Hematopoietic multipotent progenitor cell treated with erythropoietin and hydrocortisone succinate and interleukin-3 and kit ligand, for 4 days (in vitro differentiated cells): ENCODE results near the gene HECTD3.
"Not testable (repeated sequence)": the region's sequence is repeated elsewhere in the genome, so short reads cannot be mapped to it uniquely, and the experiment has no call there.

Experiments
- DNase-seq: peaks from one replicate; pipeline ENCODE4 v3.0.0-alpha.2; 2015

HECTD3 gene

GRCh38 chr1:45013551-45014209 is 2.6 kb upstream of the HECTD3 start:
- no peak for DNase-seq

GRCh38 chr1:45012639-45013278 is 1.6 kb upstream of the HECTD3 start:
- DNase-seq: peak; percentile 98

- DNase-seq: peak; percentile 99
These were observed 914 bp upstream of the HECTD3 start, which contains the start of gene UROD for GRCh38 chr1:45011837-45012638. Gene UROD (plus strand): TSS chr1:45012254. CDS start chr1:45012266, 12 bp downstream.

GRCh38 chr1:45009956-45010854 is 919 bp downstream of the HECTD3 start:
- peak; percentile 48 for DNase-seq

- DNase-seq: no peak
These were observed 1.7 kb downstream of the HECTD3 start for GRCh38 chr1:45009296-45009865.

- no peak for DNase-seq
These were observed 2.6 kb downstream of the HECTD3 start for GRCh38 chr1:45008516-45008915.

- no peak for DNase-seq
These were observed 3.0 kb downstream of the HECTD3 start for GRCh38 chr1:45008076-45008475.

GRCh38 chr1:45007311-45007710 is 3.8 kb downstream of the HECTD3 start:
- DNase-seq: no peak

GRCh38 chr1:45005761-45006160 is 5.4 kb downstream of the HECTD3 start:
- DNase-seq: no peak

GRCh38 chr1:45004281-45004920 is 6.7 kb downstream of the HECTD3 start:
- no peak for DNase-seq

- DNase-seq: no peak
These were observed 7.4 kb downstream of the HECTD3 start for GRCh38 chr1:45003741-45004140.

GRCh38 chr1:45002650-45003645 is 8.2 kb downstream of the HECTD3 start:
- no peak for DNase-seq

- DNase-seq: not testable (repeated sequence)
These were observed 9.5 kb downstream of the HECTD3 start for GRCh38 chr1:45001576-45001975.

GRCh38 chr1:45001011-45001481 is 10.1 kb downstream of the HECTD3 start:
- peak; percentile 67 for DNase-seq

- DNase-seq: no peak
These were observed 11.9 kb downstream of the HECTD3 start for GRCh38 chr1:44999232-44999631.

- DNase-seq: no peak
These were observed 15.5 kb downstream of the HECTD3 start for GRCh38 chr1:44995467-44996238.

GRCh38 chr1:44994309-44994898 is 16.7 kb downstream of the HECTD3 start:
- no peak for DNase-seq

GRCh38 chr1:44988531-44989156 is 22.5 kb downstream of the HECTD3 start:
- no peak for DNase-seq
